Smooth muscle cell (in vitro differentiated cells): Measurements from ENCODE around the gene GPR101. TPM values are rescaled to one million over a fixed set of nuclear protein-coding genes. Genes with fewer than 3 reads are reported as not detected.

Experiments
- DNase-seq: peaks from one replicate; lab custom pipeline; 2025; ENCODE audit not compliant: unreplicated experiment; lab: John Stamatoyannopoulos, UW
- H2AFZ ChIP-seq: fragments of 200-600 bp; sonication (generic); 2 replicates; pipeline ENCODE4 v1.6.0; 2016; ENCODE audit warnings: antibody characterized with exemption, low read depth, mild to moderate bottlenecking
- H3F3A ChIP-seq: fragments of 200-600 bp; sonication (generic); 2 replicates; pipeline ENCODE4 v1.6.0; 2017; ENCODE audit warnings: antibody characterized with exemption, low read depth
- H3K27ac ChIP-seq: fragments of 200-600 bp; sonication (generic); 2 replicates; pipeline ENCODE4 v1.5.1; 2016; ENCODE audit warnings: low read depth, mild to moderate bottlenecking
- H3K27me3 ChIP-seq: fragments of 200-600 bp; sonication (generic); 2 replicates; pipeline ENCODE4 v1.6.1; 2016; ENCODE audit warnings: low read depth, mild to moderate bottlenecking
- H3K36me3 ChIP-seq: fragments of 200-600 bp; sonication (generic); 2 replicates; pipeline ENCODE4 v1.5.1; 2016; ENCODE audit warnings: low read depth
- H3K4me1 ChIP-seq: fragments of 200-600 bp; sonication (generic); 2 replicates; pipeline ENCODE4 v1.5.1; 2016; ENCODE audit warnings: low read depth
- H3K4me2 ChIP-seq: fragments of 200-600 bp; sonication (generic); 2 replicates; pipeline ENCODE4 v1.6.0; 2016; ENCODE audit warnings: mild to moderate bottlenecking
- H3K4me3 ChIP-seq: fragments of 200-600 bp; sonication (generic); 2 replicates; pipeline ENCODE4 v1.5.1; 2016; ENCODE audit warnings: mild to moderate bottlenecking
- H3K79me2 ChIP-seq: fragments of 200-600 bp; sonication (generic); 2 replicates; pipeline ENCODE4 v1.6.0; 2016; ENCODE audit warnings: low read depth, mild to moderate bottlenecking
- H3K9ac ChIP-seq: fragments of 200-600 bp; sonication (generic); 2 replicates; pipeline ENCODE4 v1.6.0; 2016; ENCODE audit warnings: low read depth
- H3K9me3 ChIP-seq: fragments of 200-600 bp; sonication (generic); replicated peaks from 2 replicates; pipeline ENCODE4 v1.5.1; 2016; ENCODE audit warnings: low read depth
- H4K20me1 ChIP-seq: fragments of 200-600 bp; sonication (generic); 2 replicates; pipeline ENCODE4 v1.6.0; 2016; ENCODE audit warnings: low read depth
- CTCF ChIP-seq: fragments of 200-600 bp; sonication (generic); IDR thresholded peaks from 2 replicates; pipeline ENCODE4 v1.5.1; 2017; ENCODE audit warnings: borderline replicate concordance, mild to moderate bottlenecking, antibody characterized with exemption; ENCODE audit not compliant: insufficient read depth, poor library complexity, severe bottlenecking
- WGBS: methylation state at CpG from one replicate; pipeline ENCODE4 v1.1.7; 2016; ENCODE audit warnings: low lambda C conversion rate; 5-methylcytosine and 5-hydroxymethylcytosine counted together
- polyA plus RNA-seq: library from polyadenylated mRNA; unstranded; fragments of >200 nt; fragmentation: Nextera tagmentation; extraction: Ambion mirVana; gene quantifications from 2 replicates; pipeline ENCODE4 v1.2.1, GENCODE V29; 2016
- total RNA-seq: library from RNA; depleted of rRNA; stranded (reverse); fragments of >200 nt; gene quantifications from 2 replicates; pipeline ENCODE4 v1.2.3, GENCODE V29; 2014

Gene GPR101
- total and polyA plus RNA-seq, 2 experiments from 2014 or later: not detected

GRCh38 chrX:137043736-137044135 lies 9.9 kb upstream of the GPR101 start:
- Histone ChIP-seq H3K9me3 (no peaks in the 10 kb centered on the region), H3K4me2 (no peak overlapping the region), H3K36me3 (no peaks in the 10 kb centered on the region), H4K20me1 (no peaks in the 10 kb centered on the region), H3F3A (no peaks in the 10 kb centered on the region), H3K4me3 (no peak overlapping the region), H3K4me1 (no peaks in the 10 kb centered on the region), H3K27me3 (peaks cover 11% of the 10 kb centered on the region), H3K9ac (no peak overlapping the region), H3K27ac (no peak overlapping the region), H3K79me2 (no peaks in the 10 kb centered on the region), H2AFZ (no peak overlapping the region)
- TF ChIP-seq CTCF: no peak
- WGBS: 71% methylated on average over 1 of the region's 1 CpG
- DNase-seq: no peak

GRCh38 chrX:137041329-137041728 lies 7.5 kb upstream of the GPR101 start:
- Histone ChIP-seq H3K79me2 (no peaks in the 10 kb centered on the region), H3K4me3 (no peak overlapping the region), H3K27ac (no peak overlapping the region), H3K4me2 (no peak overlapping the region), H2AFZ (no peak overlapping the region), H3K36me3 (no peaks in the 10 kb centered on the region), H3K9ac (no peak overlapping the region), H3K27me3 (peaks cover 29% of the 10 kb centered on the region), H3K9me3 (no peaks in the 10 kb centered on the region), H3F3A (no peaks in the 10 kb centered on the region), H4K20me1 (no peaks in the 10 kb centered on the region), H3K4me1 (no peaks in the 10 kb centered on the region)
- TF ChIP-seq CTCF: no peak
- 76% methylated on average over 3 of the region's 3 CpGs for WGBS
- no peak for DNase-seq

GRCh38 chrX:137040113-137040794 lies 6.5 kb upstream of the GPR101 start:
- no peaks in the 10 kb centered on the region for H3F3A ChIP-seq
- H2AFZ ChIP-seq: no peak overlapping the region
- no peak overlapping the region for H3K4me3 ChIP-seq
- H3K27me3 ChIP-seq: peaks cover 37% of the 10 kb centered on the region
- no peak overlapping the region for H3K27ac ChIP-seq
- H3K4me2 ChIP-seq: no peak overlapping the region
- TF ChIP-seq CTCF: no peak
- H3K9me3 ChIP-seq: no peaks in the 10 kb centered on the region
- 83% methylated on average over 14 of the region's 14 CpGs for WGBS
- H3K36me3 ChIP-seq: no peaks in the 10 kb centered on the region
- no peaks in the 10 kb centered on the region for H3K79me2 ChIP-seq
- DNase-seq: no peak
- no peaks in the 10 kb centered on the region for H4K20me1 ChIP-seq
- H3K9ac ChIP-seq: no peak overlapping the region
- H3K4me1 ChIP-seq: no peaks in the 10 kb centered on the region

DNA sequence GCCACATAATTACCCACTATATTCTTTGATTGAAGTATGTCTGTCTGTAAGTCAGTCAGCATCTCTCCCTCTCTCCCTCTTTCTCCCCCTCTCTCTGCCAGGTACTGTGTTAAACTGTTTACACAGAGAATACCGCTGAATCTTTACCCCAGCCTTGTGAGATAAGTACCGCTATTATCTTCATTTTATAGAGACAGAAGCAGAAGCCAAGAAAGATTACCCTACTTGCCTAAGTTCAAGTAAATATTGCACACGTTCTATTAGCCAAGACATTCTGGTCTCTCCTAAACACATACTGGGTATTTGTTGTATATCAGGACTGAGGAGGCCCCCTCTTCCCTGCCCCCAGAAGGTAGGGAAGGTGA lies 695 bp upstream of the GPR101 start:
- Histone ChIP-seq H3K36me3 (no peaks in the 10 kb centered on the region), H3K4me2 (no peak overlapping the region), H3K27me3 (peaks cover 83% of the 10 kb centered on the region), H3K4me1 (no peaks in the 10 kb centered on the region), H3F3A (no peaks in the 10 kb centered on the region), H3K79me2 (no peaks in the 10 kb centered on the region), H2AFZ (no peak overlapping the region), H3K9me3 (no peaks in the 10 kb centered on the region), H3K4me3 (no peak overlapping the region), H4K20me1 (no peaks in the 10 kb centered on the region), H3K9ac (no peak overlapping the region), H3K27ac (no peak overlapping the region)
- DNase-seq: no peak
- 47% methylated on average over 3 of the region's 3 CpGs for WGBS
- no peak for TF ChIP-seq CTCF
